ENCODE measurements around the gene IFITM10.

Gene IFITM10

DNA sequence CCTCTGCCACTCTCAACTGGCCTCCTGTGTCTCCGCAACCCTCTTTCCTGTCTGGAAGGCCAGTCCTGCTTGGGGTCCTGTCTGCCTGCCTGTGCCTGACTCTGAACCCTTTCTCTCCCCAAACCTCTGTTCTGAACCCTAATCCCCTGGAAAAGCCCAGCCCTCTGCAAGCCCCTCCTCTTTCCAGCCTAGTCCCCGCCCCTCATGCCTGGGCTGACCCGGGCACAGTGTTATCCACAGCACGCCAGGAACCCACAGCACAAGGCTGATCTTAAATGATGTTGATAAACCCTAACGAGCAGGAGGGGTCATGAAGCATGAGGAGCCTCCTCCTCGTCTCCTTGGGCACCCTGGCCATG, at the start of gene IFITM10:
Gene IFITM10, minus strand, starts transcription at position 115 of the 359 bp plus-strand sequence. CDS start 153 bp downstream, outside the sequence.
- DNase-seq (ENCODE audit: extremely low spot score), result no peak
- POLR2A ChIA-PET, result interaction anchor here (2.5 kb wide), 1 partner anchor 14 kb away, joined by 10 read pairs; the partner anchor contains the start of gene CTSD
- CTCF ChIA-PET, result no interaction called here
- no peak for TF ChIP-seq BHLHE40 (IDR thresholded peaks at IDR 0.05; ENCODE audit: borderline replicate concordance)
- TF ChIP-seq SP1 (IDR thresholded peaks at IDR 0.05), result no peak
- no peak for TF ChIP-seq FOXK2 (IDR thresholded peaks at IDR 0.05)
- TF ChIP-seq, protein P1, sequence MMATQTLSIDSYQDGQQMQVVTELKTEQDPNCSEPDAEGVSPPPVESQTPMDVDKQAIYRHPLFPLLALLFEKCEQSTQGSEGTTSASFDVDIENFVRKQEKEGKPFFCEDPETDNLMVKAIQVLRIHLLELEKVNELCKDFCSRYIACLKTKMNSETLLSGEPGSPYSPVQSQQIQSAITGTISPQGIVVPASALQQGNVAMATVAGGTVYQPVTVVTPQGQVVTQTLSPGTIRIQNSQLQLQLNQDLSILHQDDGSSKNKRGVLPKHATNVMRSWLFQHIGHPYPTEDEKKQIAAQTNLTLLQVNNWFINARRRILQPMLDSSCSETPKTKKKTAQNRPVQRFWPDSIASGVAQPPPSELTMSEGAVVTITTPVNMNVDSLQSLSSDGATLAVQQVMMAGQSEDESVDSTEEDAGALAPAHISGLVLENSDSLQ (IDR thresholded peaks at IDR 0.05), result no peak

GRCh38 chr11:1797391-1798125, 47.2 kb upstream of the IFITM10 start:
- ChIA-PET CTCF (interaction anchor here (1.2 kb wide), 1 partner anchor 9 kb away, joined by 3 read pairs; no protein-coding TSS in a partner anchor), POLR2A (no interaction called here)
- no peak for DNase-seq (ENCODE audit: extremely low spot score)
- TF ChIP-seq HDGF (IDR thresholded peaks at IDR 0.05; ENCODE audit: borderline replicate concordance) (no peak), NFRKB (IDR thresholded peaks at IDR 0.05) (no peak), CTBP1 (IDR thresholded peaks at IDR 0.05; ENCODE audit: borderline replicate concordance) (no peak), LEF1 (IDR thresholded peaks at IDR 0.05; ENCODE audit: borderline replicate concordance) (no peak), BHLHE40 (IDR thresholded peaks at IDR 0.05; ENCODE audit: borderline replicate concordance) (no peak), SUZ12 (IDR thresholded peaks at IDR 0.05) (no peak), FOXM1 (IDR thresholded peaks at IDR 0.05; ENCODE audit: borderline replicate concordance) (no peak), FOXA1 (IDR thresholded peaks at IDR 0.05) (no peak), ARNT (IDR thresholded peaks at IDR 0.05) (no peak)
- TF ChIP-seq, protein P1 (IDR thresholded peaks at IDR 0.05), result no peak

- POLR2A ChIA-PET, result no interaction called here
These were observed 46.1 kb upstream of the IFITM10 start for GRCh38 chr11:1796413-1797011.

GRCh38 chr11:1793081-1793480, 42.7 kb upstream of the IFITM10 start:
- ChIA-PET CTCF (interaction anchor here (0.6 kb wide), 1 partner anchor 113 kb away, joined by 4 read pairs; no protein-coding TSS in a partner anchor), POLR2A (no interaction called here)
- no peak for DNase-seq (ENCODE audit: extremely low spot score)
- no peak for TF ChIP-seq FOXA1 (IDR thresholded peaks at IDR 0.05)

More at GRCh38 chr11:1796413-1797011, 46.1 kb upstream of the IFITM10 start:
- CTCF ChIA-PET, result interaction anchor here (0.5 to 1.2 kb wide), 2 partner anchors 10 kb away, joined by 3 read pairs; no protein-coding TSS in a partner anchor
- DNase-seq (ENCODE audit: extremely low spot score), result no peak
- TF ChIP-seq HDGF (IDR thresholded peaks at IDR 0.05; ENCODE audit: borderline replicate concordance) (no peak), FOXK2 (IDR thresholded peaks at IDR 0.05) (no peak), NFRKB (IDR thresholded peaks at IDR 0.05) (no peak), ARNT (IDR thresholded peaks at IDR 0.05) (no peak), FOXA1 (IDR thresholded peaks at IDR 0.05) (no peak), CTBP1 (IDR thresholded peaks at IDR 0.05; ENCODE audit: borderline replicate concordance) (no peak), SP1 (IDR thresholded peaks at IDR 0.05) (no peak), L3MBTL2 (conservative IDR thresholded peaks at IDR 0.05) (no peak), TARDBP (IDR thresholded peaks at IDR 0.05) (no peak)

- ChIA-PET POLR2A (no interaction called here), CTCF (no interaction called here)
- DNase-seq (ENCODE audit: extremely low spot score), result no peak
- TF ChIP-seq, protein P1 (IDR thresholded peaks at IDR 0.05), result no peak
- TF ChIP-seq LEF1 (IDR thresholded peaks at IDR 0.05; ENCODE audit: borderline replicate concordance) (no peak), TARDBP (IDR thresholded peaks at IDR 0.05) (no peak), NFRKB (IDR thresholded peaks at IDR 0.05) (no peak), CTBP1 (IDR thresholded peaks at IDR 0.05; ENCODE audit: borderline replicate concordance) (no peak), L3MBTL2 (conservative IDR thresholded peaks at IDR 0.05) (no peak), FOXK2 (IDR thresholded peaks at IDR 0.05) (no peak)
These were observed 42.1 kb upstream of the IFITM10 start for GRCh38 chr11:1792461-1792860.

DNA sequence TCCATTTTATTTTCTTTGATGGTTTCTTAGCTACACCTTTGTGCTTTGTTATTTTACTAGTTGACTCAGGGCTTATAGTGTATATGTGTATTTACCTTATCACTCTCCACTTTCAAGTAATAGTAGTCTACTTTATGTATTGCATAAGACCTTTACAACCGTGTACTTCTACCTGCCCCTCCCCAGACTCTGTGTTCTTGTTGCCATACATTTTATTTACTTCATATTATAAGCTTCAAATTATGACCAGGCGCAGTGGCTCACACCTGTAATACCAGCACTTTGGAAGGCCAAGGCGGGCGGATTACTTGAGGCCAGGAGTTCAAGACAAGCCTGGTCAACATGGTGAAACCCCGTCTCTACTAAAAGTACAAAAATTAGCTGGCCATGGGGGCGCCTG, 41.5 kb upstream of the IFITM10 start:
- no peak for DNase-seq (ENCODE audit: extremely low spot score)
- CTCF ChIA-PET, result no interaction called here
- no peak for TF ChIP-seq FOXK2 (IDR thresholded peaks at IDR 0.05)
- no peak for TF ChIP-seq TARDBP (IDR thresholded peaks at IDR 0.05)
- TF ChIP-seq NFRKB (IDR thresholded peaks at IDR 0.05), result no peak
- TF ChIP-seq BHLHE40 (IDR thresholded peaks at IDR 0.05; ENCODE audit: borderline replicate concordance), result no peak
- no peak for TF ChIP-seq L3MBTL2 (conservative IDR thresholded peaks at IDR 0.05)
- TF ChIP-seq LEF1 (IDR thresholded peaks at IDR 0.05; ENCODE audit: borderline replicate concordance), result no peak
- TF ChIP-seq CTBP1 (IDR thresholded peaks at IDR 0.05; ENCODE audit: borderline replicate concordance), result no peak
- TF ChIP-seq SP1 (IDR thresholded peaks at IDR 0.05), result no peak
- POLR2A ChIA-PET, result no interaction called here

- TF ChIP-seq L3MBTL2 (conservative IDR thresholded peaks at IDR 0.05), result no peak
- TF ChIP-seq ZNF384 (IDR thresholded peaks at IDR 0.05), result no peak
- no peak for TF ChIP-seq CTBP1 (IDR thresholded peaks at IDR 0.05; ENCODE audit: borderline replicate concordance)
- TF ChIP-seq FOXK2 (IDR thresholded peaks at IDR 0.05), result no peak
- TF ChIP-seq SP1 (IDR thresholded peaks at IDR 0.05), result no peak
- TF ChIP-seq FOXA1 (IDR thresholded peaks at IDR 0.05), result no peak
- no peak for TF ChIP-seq SUZ12 (IDR thresholded peaks at IDR 0.05)
- no peak for TF ChIP-seq ARNT (IDR thresholded peaks at IDR 0.05)
- TF ChIP-seq, protein P1 (IDR thresholded peaks at IDR 0.05), result no peak
- no peak for TF ChIP-seq ELF4 (IDR thresholded peaks at IDR 0.05)
- TF ChIP-seq LEF1 (IDR thresholded peaks at IDR 0.05; ENCODE audit: borderline replicate concordance), result no peak
- TF ChIP-seq HDGF (IDR thresholded peaks at IDR 0.05; ENCODE audit: borderline replicate concordance), result no peak
- no peak for TF ChIP-seq FOXM1 (IDR thresholded peaks at IDR 0.05; ENCODE audit: borderline replicate concordance)
- no peak for TF ChIP-seq BHLHE40 (IDR thresholded peaks at IDR 0.05; ENCODE audit: borderline replicate concordance)
- TF ChIP-seq TARDBP (IDR thresholded peaks at IDR 0.05), result no peak
- no peak for TF ChIP-seq NFRKB (IDR thresholded peaks at IDR 0.05)
- CTCF ChIA-PET, result interaction anchor here (0.7 kb wide), 1 partner anchor 10 kb away, joined by 3 read pairs; no protein-coding TSS in a partner anchor
- POLR2A ChIA-PET, result no interaction called here
- no peak for DNase-seq (ENCODE audit: extremely low spot score)
These were observed 36.1 kb upstream of the IFITM10 start for GRCh38 chr11:1786466-1786865.

All from HEK293T (cell line).